Coronary artery (tissue), 2 donors: Measurements from ENCODE around the gene E2F3.

ENCODE experiments used
- DNase-seq: peaks from one replicate; pipeline ENCODE4 v3.0.0-alpha.2; 2017; ENCODE audit warnings: low spot score
- H3K27ac ChIP-seq, 2 donors: fragments of 200-600 bp; sonication (generic); one replicate each; pipeline ENCODE4 v1.5.1; 2016 to 2019
- H3K4me3 ChIP-seq: fragments of 200-600 bp; sonication (generic); 2 replicates; pipeline ENCODE4 v1.5.1; 2016; ENCODE audit warnings: mild to moderate bottlenecking, moderate library complexity
- TF ChIP-seq, protein P1 (sequence below): fragments of 200-600 bp; sonication (generic); IDR thresholded peaks from one replicate; pipeline ENCODE4 v1.5.1; 2019; ENCODE audit warnings: antibody characterized with exemption

E2F3 gene

DNA sequence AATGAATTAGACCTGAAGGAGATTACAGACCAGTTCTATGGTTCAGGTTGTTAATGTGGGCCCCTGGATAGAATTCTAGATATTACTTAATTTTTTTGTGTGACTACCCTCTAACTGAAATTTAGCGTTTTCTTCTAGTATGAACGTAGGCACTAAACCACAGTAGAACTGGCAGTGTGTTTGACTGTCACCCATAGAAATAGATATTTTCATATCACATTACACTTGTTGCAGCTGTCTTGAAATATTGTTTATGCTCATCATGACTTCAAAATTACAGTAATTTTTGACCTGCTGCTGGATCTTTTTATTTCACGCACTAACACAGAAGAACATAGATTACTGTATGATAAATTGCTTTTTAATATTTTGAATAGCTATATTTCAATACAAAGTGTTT, 31.6 kb downstream of the E2F3 start:
- no peak overlapping the region for H3K4me3 ChIP-seq
- H3K27ac ChIP-seq = no peak overlapping the region

DNA sequence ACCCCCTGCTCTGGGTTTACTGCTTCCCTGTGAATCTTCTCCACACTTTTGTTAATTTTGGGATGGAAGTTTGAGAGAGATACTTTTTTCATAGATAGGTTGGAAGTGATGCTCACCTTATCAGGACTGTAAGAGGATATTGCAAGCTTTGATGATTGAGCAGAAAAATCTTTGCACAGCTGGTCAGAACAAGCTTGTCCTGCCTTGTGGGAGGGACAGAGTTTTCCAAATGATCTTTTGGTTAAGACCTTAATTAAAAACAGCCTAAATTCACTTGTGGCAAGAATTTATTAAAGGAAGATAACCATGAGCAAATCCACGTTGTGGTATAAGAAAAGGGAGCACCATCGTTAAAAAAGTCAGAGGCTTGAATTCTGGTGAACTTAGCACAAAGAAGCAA, 32.2 kb downstream of the E2F3 start:
- Histone ChIP-seq H3K27ac (no peak overlapping the region), H3K4me3 (no peak overlapping the region)
- TF ChIP-seq, protein P1, sequence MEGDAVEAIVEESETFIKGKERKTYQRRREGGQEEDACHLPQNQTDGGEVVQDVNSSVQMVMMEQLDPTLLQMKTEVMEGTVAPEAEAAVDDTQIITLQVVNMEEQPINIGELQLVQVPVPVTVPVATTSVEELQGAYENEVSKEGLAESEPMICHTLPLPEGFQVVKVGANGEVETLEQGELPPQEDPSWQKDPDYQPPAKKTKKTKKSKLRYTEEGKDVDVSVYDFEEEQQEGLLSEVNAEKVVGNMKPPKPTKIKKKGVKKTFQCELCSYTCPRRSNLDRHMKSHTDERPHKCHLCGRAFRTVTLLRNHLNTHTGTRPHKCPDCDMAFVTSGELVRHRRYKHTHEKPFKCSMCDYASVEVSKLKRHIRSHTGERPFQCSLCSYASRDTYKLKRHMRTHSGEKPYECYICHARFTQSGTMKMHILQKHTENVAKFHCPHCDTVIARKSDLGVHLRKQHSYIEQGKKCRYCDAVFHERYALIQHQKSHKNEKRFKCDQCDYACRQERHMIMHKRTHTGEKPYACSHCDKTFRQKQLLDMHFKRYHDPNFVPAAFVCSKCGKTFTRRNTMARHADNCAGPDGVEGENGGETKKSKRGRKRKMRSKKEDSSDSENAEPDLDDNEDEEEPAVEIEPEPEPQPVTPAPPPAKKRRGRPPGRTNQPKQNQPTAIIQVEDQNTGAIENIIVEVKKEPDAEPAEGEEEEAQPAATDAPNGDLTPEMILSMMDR = no peak
- no peak for DNase-seq

More for the DNA sequence above, 31.6 kb downstream of the E2F3 start:
- no peak for DNase-seq
- TF ChIP-seq, protein P1 = no peak

DNA sequence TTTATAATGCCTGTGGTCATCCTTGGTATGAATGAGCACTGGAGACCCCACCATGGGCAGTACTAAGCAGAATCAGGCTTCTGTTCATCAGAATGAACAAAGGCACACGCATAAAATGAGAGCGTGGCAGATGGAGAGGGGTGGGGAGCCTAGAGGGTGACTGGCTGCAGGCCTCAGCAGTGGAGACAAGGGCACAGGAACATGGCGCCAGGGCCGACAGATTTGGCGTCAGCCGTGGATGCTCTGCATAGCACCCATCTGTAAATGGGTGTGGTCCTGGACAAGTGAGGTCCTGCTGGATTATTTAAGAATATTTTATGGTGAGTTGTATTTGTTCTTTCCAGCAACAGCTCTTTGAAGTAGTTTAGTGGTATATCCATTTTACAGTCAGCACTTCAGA, 33.1 kb downstream of the E2F3 start:
- no peak overlapping the region for H3K4me3 ChIP-seq
- TF ChIP-seq, protein P1 = no peak
- no peak overlapping the region for H3K27ac ChIP-seq
- DNase-seq = no peak

DNA sequence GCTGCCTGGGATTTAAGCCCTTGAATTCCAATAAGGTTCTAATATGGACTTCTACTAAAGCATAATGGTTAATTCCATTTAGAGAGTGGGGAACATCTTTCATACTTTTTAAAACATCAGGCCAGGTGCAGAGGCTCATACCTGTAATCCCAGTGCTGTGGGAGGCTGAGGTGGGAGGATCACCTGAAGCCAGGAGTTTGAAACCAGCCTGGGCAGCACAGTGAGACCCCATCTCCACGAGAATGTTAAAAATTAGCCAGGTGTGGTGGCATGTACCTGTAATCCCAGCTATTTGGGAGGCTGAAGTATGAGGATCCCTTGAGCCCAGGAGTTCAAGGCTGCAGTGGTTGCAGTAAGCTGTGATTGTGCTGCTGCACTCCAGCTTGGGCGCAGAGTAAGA, 35.0 kb downstream of the E2F3 start:
- Histone ChIP-seq H3K4me3 (no peak overlapping the region), H3K27ac (no peak overlapping the region)
- no peak for DNase-seq
- TF ChIP-seq, protein P1 = no peak

DNA sequence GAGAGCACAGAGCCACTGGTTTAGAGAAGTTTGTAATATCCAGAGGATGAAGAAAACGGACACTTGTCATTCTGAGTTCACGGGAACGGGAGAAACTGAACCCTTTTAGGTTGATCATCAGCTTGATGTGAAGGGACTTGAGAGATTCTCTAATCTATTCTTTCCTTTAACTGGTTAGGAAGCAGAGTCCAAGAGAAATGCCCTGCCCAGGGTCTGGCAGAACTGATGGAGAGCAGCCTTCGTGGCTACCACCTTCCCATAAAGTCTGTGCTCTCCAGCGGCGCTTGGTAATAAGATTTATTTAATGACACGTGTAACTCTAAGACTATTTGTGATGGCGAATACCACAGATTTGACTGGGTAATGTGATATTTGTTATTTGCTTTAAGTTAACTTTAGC, 36.0 kb downstream of the E2F3 start:
- TF ChIP-seq, protein P1 = no peak
- no peak for DNase-seq
- Histone ChIP-seq H3K27ac (no peak overlapping the region), H3K4me3 (no peak overlapping the region)

DNA sequence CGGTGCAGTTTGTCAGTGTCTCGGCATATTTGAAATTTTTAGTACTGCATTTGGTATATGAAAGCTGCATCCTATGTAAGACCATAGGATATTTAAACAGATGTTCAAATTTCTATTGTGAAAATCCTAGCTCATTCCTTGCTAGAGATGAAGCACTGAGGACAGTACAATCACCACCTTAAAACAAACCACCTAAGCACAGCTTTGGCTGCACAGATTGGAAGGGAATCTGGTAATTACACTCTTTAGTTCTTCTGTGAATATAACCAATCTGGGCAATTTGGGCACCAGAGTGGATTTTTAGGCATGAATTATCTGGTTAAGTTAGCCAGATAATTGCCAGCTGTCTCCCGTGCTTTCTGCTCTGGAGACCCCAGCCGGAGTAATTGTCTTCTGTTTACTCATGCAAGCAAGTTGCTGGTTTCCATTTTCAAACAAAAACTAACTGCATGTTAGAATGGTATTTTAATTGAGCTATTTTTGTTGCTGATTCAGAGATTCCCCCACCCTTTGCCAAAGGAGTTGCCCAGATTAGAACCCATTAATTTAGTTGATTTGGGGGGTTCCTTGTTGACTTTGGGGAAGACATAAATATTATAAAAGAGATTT, 36.9 kb downstream of the E2F3 start:
- Histone ChIP-seq H3K4me3 (no peak overlapping the region), H3K27ac (no peak overlapping the region)
- TF ChIP-seq, protein P1 = no peak
- no peak for DNase-seq

DNA sequence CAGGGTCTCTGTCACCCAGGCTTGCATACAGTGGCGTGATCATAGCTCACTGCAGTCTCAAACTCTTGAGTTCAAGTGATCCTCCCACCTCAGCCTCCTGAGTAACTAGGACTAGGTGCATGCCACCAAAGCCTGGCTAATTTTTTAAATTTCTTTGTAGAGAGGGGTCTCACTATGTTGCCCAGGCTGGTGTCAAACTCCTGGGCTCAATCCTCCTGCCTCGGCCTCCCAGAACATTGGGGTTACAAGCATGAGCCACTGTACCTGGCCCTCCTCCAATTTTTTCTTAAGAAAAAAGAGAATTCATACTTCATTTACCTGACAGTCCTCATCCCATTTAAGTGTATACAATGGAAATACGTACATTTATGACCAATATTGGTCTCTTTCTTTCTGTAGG, 37.9 kb downstream of the E2F3 start:
- TF ChIP-seq, protein P1 = no peak
- peak overlapping the region in 1 of 2 donors; percentile 9 for H3K27ac ChIP-seq
- no peak overlapping the region for H3K4me3 ChIP-seq
- DNase-seq = no peak
